Gastrocnemius medialis (tissue), 4 donors: Measurements from ENCODE around the gene ATP9B. TPM values are rescaled to one million over a fixed set of nuclear protein-coding genes. Genes with fewer than 3 reads are reported as not detected.

Experiments
- ATAC-seq, 2 donors: fragments of 150-250 bp; one replicate each; pipeline ENCODE4 v1.9.1; 2016
- DNase-seq, 2 donors: peaks; one replicate each; pipeline ENCODE4 v3.0.0-alpha.2; 2019
- H3K27ac ChIP-seq, 4 donors: fragments of 200-600 bp; sonication (generic); 1 replicate in 1 of 4; 2 replicates in 3 of 4; pipeline ENCODE4 v1.5.1; 2016 to 2018; ENCODE audit warnings: mild to moderate bottlenecking in 2 of 4, moderate library complexity in 1 of 4
- H3K27me3 ChIP-seq, 3 donors: fragments of 200-600 bp; sonication (generic) in 2 of 3; 1 replicate in 1 of 3; 2 replicates in 2 of 3; pipeline versions ENCODE4 v1.5.1 to v1.6.0; 2016 to 2019; ENCODE audit warnings: mild to moderate bottlenecking in 1 of 3, moderate library complexity in 1 of 3
- H3K36me3 ChIP-seq, 2 donors: fragments of 200-600 bp; sonication (generic) in 1 of 2; one replicate each; pipeline ENCODE4 v1.5.1; 2017 to 2018
- H3K4me1 ChIP-seq, 2 donors: fragments of 200-600 bp; sonication (generic) in 1 of 2; one replicate each; pipeline ENCODE4 v1.5.1; 2016 to 2017; ENCODE audit warnings: mild to moderate bottlenecking in 2 of 2
- H3K4me3 ChIP-seq, 4 donors: fragments of 200-600 bp; sonication (generic) in 3 of 4; 1 replicate in 1 of 4; 2 replicates in 3 of 4; pipeline ENCODE4 v1.5.1; 2016 to 2019; ENCODE audit warnings: mild to moderate bottlenecking in 2 of 4
- H3K9me3 ChIP-seq, 3 donors: fragments of 200-600 bp; sonication (generic) in 2 of 3; 1 replicate in 1 of 3; 2 replicates in 2 of 3; pipeline ENCODE4 v1.5.1; 2016 to 2019
- CTCF ChIP-seq, 5 experiments: fragments of 450-650 bp in 3 of 5; fragments of 200-600 bp in 2 of 5; sonication (generic) in 2 of 5; IDR thresholded peaks in 4 of 5; conservative IDR thresholded peaks in 1 of 5; 1 replicate in 4 of 5; 2 replicates in 1 of 5; pipeline ENCODE4 v1.5.1; 2016 to 2019; ENCODE audit warnings: antibody characterized with exemption in 5 of 5, mild to moderate bottlenecking in 3 of 5, moderate library complexity in 3 of 5
- POLR2A ChIP-seq, 2 donors: fragments of 450-650 bp; IDR thresholded peaks; one replicate each; pipeline ENCODE4 v1.6.1; 2017; ENCODE audit warnings: antibody characterized with exemption in 2 of 2, mild to moderate bottlenecking in 2 of 2, moderate library complexity in 2 of 2
- in situ Hi-C, 4 donors: fragments of 200-750 bp; cut with MboI; loops; one replicate each; pipeline versions ENCODE4 v1.15.0 to v1.8.0; 2017; ENCODE audit warnings: low sequenced_read_pairs in 4 of 4
- intact Hi-C: fragments of 100-400 bp; cut with DNase I; formaldehyde crosslinking; loops from one replicate; pipeline ENCODE4 v1.15.1; 2023; ENCODE audit warnings: low total_unique reads
- total RNA-seq, 4 donors: library from RNA; depleted of rRNA; stranded (reverse); fragments of >200 nt; gene quantifications; one replicate each; pipeline versions ENCODE4 v1.1.0 to v1.2.3, GENCODE V29; 2016

The ATP9B gene
- total RNA-seq, 4 donors from 2014 or later: 9.9 to 33.6 (median 18.6) TPM

- no peaks in the 10 kb centered on the region for H3K4me1 ChIP-seq
- intact Hi-C loops (no loop called here), in situ Hi-C loops (no loop called here)
- H3K9me3 ChIP-seq: no peaks in the 10 kb centered on the region
- DNase-seq (no peak), ATAC-seq (no peak)
- no peak overlapping the region for H3K4me3 ChIP-seq
- peaks cover 0 to 12% of the 10 kb centered on the region in 2 donors for H3K36me3 ChIP-seq
- TF ChIP-seq POLR2A (IDR thresholded peaks at IDR 0.05) (no peak), CTCF (IDR thresholded peaks at IDR 0.05 in 4 of 5, conservative IDR thresholded peaks at IDR 0.05 in 1 of 5) (no peak)
- no peak overlapping the region for H3K27ac ChIP-seq
- H3K27me3 ChIP-seq: no peaks in the 10 kb centered on the region
Observed at GRCh38 chr18:79211844-79212243, 142.7 kb downstream of the ATP9B start.

GRCh38 chr18:79214056-79214455, 144.9 kb downstream of the ATP9B start:
- no peak overlapping the region for H3K27ac ChIP-seq
- in situ Hi-C loops: no loop called here
- DNase-seq: no peak

GRCh38 chr18:79216176-79216575, 147.0 kb downstream of the ATP9B start:
- in situ Hi-C loops (no loop called here), intact Hi-C loops (loop anchor here (5.0 kb wide), 1 partner anchor 114 kb away; no protein-coding TSS in a partner anchor)
- ATAC-seq: peak; percentile 14 to 37
- DNase-seq: peak in 1 of 2 donors; percentile 52
- Histone ChIP-seq H3K4me3 (no peak overlapping the region), H3K9me3 (no peaks in the 10 kb centered on the region), H3K27ac (peak overlapping the region; percentile 84 to 89 (median 88)), H3K36me3 (no peaks in the 10 kb centered on the region), H3K27me3 (no peaks in the 10 kb centered on the region), H3K4me1 (peaks cover 15 to 20% of the 10 kb centered on the region in 2 donors)
- TF ChIP-seq CTCF (IDR thresholded peaks at IDR 0.05 in 4 of 5, conservative IDR thresholded peaks at IDR 0.05 in 1 of 5) (no peak), POLR2A (IDR thresholded peaks at IDR 0.05) (no peak)

More at GRCh38 chr18:79214056-79214455, 144.9 kb downstream of the ATP9B start:
- Histone ChIP-seq H3K36me3 (no peaks in the 10 kb centered on the region), H3K4me3 (no peak overlapping the region), H3K4me1 (peaks cover 10 to 15% of the 10 kb centered on the region in 2 donors), H3K27me3 (no peaks in the 10 kb centered on the region), H3K9me3 (no peaks in the 10 kb centered on the region)
- ATAC-seq: no peak
- TF ChIP-seq POLR2A (IDR thresholded peaks at IDR 0.05) (no peak), CTCF (IDR thresholded peaks at IDR 0.05 in 4 of 5, conservative IDR thresholded peaks at IDR 0.05 in 1 of 5) (no peak)
- intact Hi-C loops: no loop called here

GRCh38 chr18:79217979-79218604, 148.9 kb downstream of the ATP9B start:
- peak; percentile 83 to 88 for ATAC-seq
- Histone ChIP-seq H3K4me3 (peak overlapping the region; percentile 44 to 54 (median 46)), H3K27ac (peak overlapping the region; percentile 84 to 89 (median 88)), H3K4me1 (peaks cover 15 to 20% of the 10 kb centered on the region in 2 donors), H3K9me3 (no peaks in the 10 kb centered on the region), H3K27me3 (no peaks in the 10 kb centered on the region), H3K36me3 (no peaks in the 10 kb centered on the region)
- DNase-seq: peak; percentile 79 to 87
- no peak for TF ChIP-seq POLR2A (IDR thresholded peaks at IDR 0.05)
- no peak for TF ChIP-seq CTCF (IDR thresholded peaks at IDR 0.05 in 4 of 5, conservative IDR thresholded peaks at IDR 0.05 in 1 of 5)
- in situ Hi-C loops: no loop called here
- intact Hi-C loops: loop anchor here (1.0 to 5.0 kb wide), 2 partner anchors 116 to 149 kb away; partner anchors contain the start of gene ATP9B
